ENCODE data around the gene PTPRN2.

GRCh38 chr7:158314394-158314793 is 273.2 kb downstream of the PTPRN2 start:
- no peak for TF ChIP-seq GATA3 (IDR thresholded peaks at IDR 0.05; ENCODE audit: low read depth, low read length)
- TF ChIP-seq GATA2 (IDR thresholded peaks at IDR 0.05; ENCODE audit: low read depth, low read length): no peak

All from SH-SY5Y (cell line).